WTC11 (cell line): ENCODE data around the gene TMEM18. TPM values are rescaled to one million over a fixed set of nuclear protein-coding genes. Genes with fewer than 3 reads are reported as not detected.

Source experiments
- ATAC-seq: fragments of 200-7000 bp; cut with Tn5 transposase; 2 replicates; pipeline ENCODE4 v1.10.0; 2021; ENCODE audit warnings: mild to moderate bottlenecking, moderate library complexity
- CTCF ChIA-PET: fragments of 300-600 bp; sonication (Branson Sonifier 250); formaldehyde crosslinking; loops from one replicate; lab custom pipeline; 2021; ENCODE audit warnings: antibody characterized with exemption; lab: Charles Lee
- POLR2A ChIA-PET: fragments of 350-600 bp; sonication (Branson Sonifier 250); formaldehyde crosslinking; loops from one replicate; lab custom pipeline; 2021; ENCODE audit warnings: antibody characterized with exemption; lab: Charles Lee
- DNase-seq: peaks from one replicate; pipeline ENCODE4 v3.0.0; 2021; ENCODE audit warnings: low spot score
- H3K27ac Mint-ChIP-seq: 2 replicates; pipeline ENCODE4 v1.8.0; 2021; ENCODE audit warnings: mixed read lengths
- H3K27me3 Mint-ChIP-seq: 2 replicates; pipeline ENCODE4 v1.8.0; 2021; ENCODE audit warnings: low read depth, mild to moderate bottlenecking, moderate library complexity, mixed read lengths
- H3K36me3 Mint-ChIP-seq: 2 replicates; pipeline ENCODE4 v1.8.0; 2021; ENCODE audit warnings: mixed read lengths
- H3K4me1 Mint-ChIP-seq: 2 replicates; pipeline ENCODE4 v1.8.0; 2022; ENCODE audit warnings: mixed read lengths
- H3K4me3 Mint-ChIP-seq: 2 replicates; pipeline ENCODE4 v1.8.0; 2021; ENCODE audit warnings: mild to moderate bottlenecking, moderate library complexity, mixed read lengths
- H3K9me3 Mint-ChIP-seq: 2 replicates; pipeline ENCODE4 v1.8.0; 2021; ENCODE audit warnings: mixed read lengths
- AR ChIP-seq: fragments of 250-450 bp; sonication (Bioruptor Pico); IDR thresholded peaks from 2 replicates; pipeline ENCODE4 v1.9.0; 2021; ENCODE audit warnings: mild to moderate bottlenecking
- CREB1 ChIP-seq: sonication (generic); formaldehyde crosslinking; IDR thresholded peaks from 2 replicates; pipeline ENCODE4 v1.8.0; 2023; ENCODE audit warnings: mild to moderate bottlenecking, missing genetic modification reagents
- GRHL2 ChIP-seq: fragments of 250-450 bp; sonication (Bioruptor Pico); IDR thresholded peaks from 2 replicates; pipeline ENCODE4 v1.8.0; 2022; ENCODE audit warnings: mild to moderate bottlenecking, moderate library complexity; ENCODE audit not compliant: insufficient replicate concordance, severe bottlenecking
- IRF1 ChIP-seq: sonication (generic); formaldehyde crosslinking; IDR thresholded peaks from 2 replicates; pipeline ENCODE4 v1.8.0; 2023; ENCODE audit warnings: missing genetic modification reagents
- NFE2L1 ChIP-seq: sonication (generic); formaldehyde crosslinking; IDR thresholded peaks from 2 replicates; pipeline ENCODE4 v1.8.1; 2023; ENCODE audit warnings: missing genetic modification reagents
- NR2C2 ChIP-seq: sonication (generic); formaldehyde crosslinking; IDR thresholded peaks from 2 replicates; pipeline ENCODE4 v1.8.0; 2022; ENCODE audit warnings: mild to moderate bottlenecking, missing genetic modification reagents
- SMAD3 ChIP-seq: sonication (generic); formaldehyde crosslinking; IDR thresholded peaks from 2 replicates; pipeline ENCODE4 v1.8.0; 2022; ENCODE audit warnings: missing genetic modification reagents, mild to moderate bottlenecking, borderline replicate concordance
- USF1 ChIP-seq: sonication (generic); formaldehyde crosslinking; IDR thresholded peaks from 2 replicates; pipeline ENCODE4 v1.8.0; 2022; ENCODE audit warnings: mild to moderate bottlenecking, missing genetic modification reagents
- ZNF138 ChIP-seq: sonication (generic); formaldehyde crosslinking; conservative IDR thresholded peaks from 2 replicates; pipeline ENCODE4 v1.8.1; 2022; ENCODE audit warnings: mild to moderate bottlenecking, moderate library complexity, missing genetic modification reagents
- ZNF232 ChIP-seq: sonication (generic); formaldehyde crosslinking; IDR thresholded peaks from 2 replicates; pipeline ENCODE4 v1.8.0; 2022; ENCODE audit warnings: mild to moderate bottlenecking, missing genetic modification reagents
- ZNF396 ChIP-seq: fragments of 250-450 bp; sonication (Bioruptor Pico); IDR thresholded peaks from 2 replicates; pipeline ENCODE4 v1.8.0; 2021; ENCODE audit warnings: mild to moderate bottlenecking, moderate library complexity, borderline replicate concordance
- ZNF425 ChIP-seq: fragments of 250-450 bp; sonication (Bioruptor Pico); conservative IDR thresholded peaks from 2 replicates; pipeline ENCODE4 v1.9.0; 2021; ENCODE audit warnings: mild to moderate bottlenecking
- total RNA-seq: library from RNA; stranded (reverse); gene quantifications from 3 replicates; pipeline ENCODE4 v1.2.3, GENCODE V29; 2021
- TF ChIP-seq, protein P1 (sequence below): fragments of 250-450 bp; sonication (Bioruptor Pico); IDR thresholded peaks from 2 replicates; pipeline ENCODE4 v1.9.0; 2021; ENCODE audit warnings: moderate library complexity, mild to moderate bottlenecking, inconsistent platforms, borderline replicate concordance
- TF ChIP-seq, protein P2 (sequence below): fragments of 200-600 bp; IDR thresholded peaks from 2 replicates; pipeline ENCODE4 v1.8.0; 2022; ENCODE audit warnings: antibody characterized with exemption
- TF ChIP-seq, protein P3 (sequence below): sonication (generic); formaldehyde crosslinking; IDR thresholded peaks from 2 replicates; pipeline ENCODE4 v1.8.1; 2022; ENCODE audit warnings: low read depth, missing genetic modification reagents, borderline replicate concordance

TMEM18 gene
- total RNA-seq, 1 experiment from 2014 or later = 24.0 TPM

GRCh38 chr2:641872-642815, 35.1 kb downstream of the TMEM18 start:
- Mint-ChIP-seq H3K36me3 (peaks cover 4% of the 10 kb centered on the region), H3K27me3 (peaks cover 17% of the 10 kb centered on the region), H3K4me3 (no peak overlapping the region), H3K9me3 (peaks cover 6% of the 10 kb centered on the region), H3K4me1 (peaks cover 9% of the 10 kb centered on the region), H3K27ac (no peak overlapping the region)
- ChIA-PET CTCF (no interaction called here), POLR2A (no interaction called here)
- DNase-seq (no peak), ATAC-seq (no peak)
- TF ChIP-seq IRF1 (CRISPR knock-in tag) (no peak), USF1 (CRISPR knock-in tag) (no peak), NFE2L1 (CRISPR knock-in tag) (no peak), NR2C2 (CRISPR knock-in tag) (no peak), ZNF138 (no peak), GRHL2 (no peak), SMAD3 (CRISPR knock-in tag) (no peak), ZNF425 (CRISPR knock-in tag) (no peak), AR (no peak), CREB1 (CRISPR knock-in tag) (no peak), ZNF396 (CRISPR knock-in tag) (no peak), ZNF232 (CRISPR knock-in tag) (no peak)
- TF ChIP-seq, protein P1, sequence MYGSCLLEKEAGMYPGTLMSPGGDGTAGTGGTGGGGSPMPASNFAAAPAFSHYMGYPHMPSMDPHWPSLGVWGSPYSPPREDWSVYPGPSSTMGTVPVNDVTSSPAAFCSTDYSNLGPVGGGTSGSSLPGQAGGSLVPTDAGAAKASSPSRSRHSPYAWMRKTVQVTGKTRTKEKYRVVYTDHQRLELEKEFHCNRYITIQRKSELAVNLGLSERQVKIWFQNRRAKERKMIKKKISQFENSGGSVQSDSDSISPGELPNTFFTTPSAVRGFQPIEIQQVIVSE (CRISPR knock-in tag) = no peak
- TF ChIP-seq, protein P2, sequence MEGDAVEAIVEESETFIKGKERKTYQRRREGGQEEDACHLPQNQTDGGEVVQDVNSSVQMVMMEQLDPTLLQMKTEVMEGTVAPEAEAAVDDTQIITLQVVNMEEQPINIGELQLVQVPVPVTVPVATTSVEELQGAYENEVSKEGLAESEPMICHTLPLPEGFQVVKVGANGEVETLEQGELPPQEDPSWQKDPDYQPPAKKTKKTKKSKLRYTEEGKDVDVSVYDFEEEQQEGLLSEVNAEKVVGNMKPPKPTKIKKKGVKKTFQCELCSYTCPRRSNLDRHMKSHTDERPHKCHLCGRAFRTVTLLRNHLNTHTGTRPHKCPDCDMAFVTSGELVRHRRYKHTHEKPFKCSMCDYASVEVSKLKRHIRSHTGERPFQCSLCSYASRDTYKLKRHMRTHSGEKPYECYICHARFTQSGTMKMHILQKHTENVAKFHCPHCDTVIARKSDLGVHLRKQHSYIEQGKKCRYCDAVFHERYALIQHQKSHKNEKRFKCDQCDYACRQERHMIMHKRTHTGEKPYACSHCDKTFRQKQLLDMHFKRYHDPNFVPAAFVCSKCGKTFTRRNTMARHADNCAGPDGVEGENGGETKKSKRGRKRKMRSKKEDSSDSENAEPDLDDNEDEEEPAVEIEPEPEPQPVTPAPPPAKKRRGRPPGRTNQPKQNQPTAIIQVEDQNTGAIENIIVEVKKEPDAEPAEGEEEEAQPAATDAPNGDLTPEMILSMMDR = no peak
- TF ChIP-seq, protein P3, sequence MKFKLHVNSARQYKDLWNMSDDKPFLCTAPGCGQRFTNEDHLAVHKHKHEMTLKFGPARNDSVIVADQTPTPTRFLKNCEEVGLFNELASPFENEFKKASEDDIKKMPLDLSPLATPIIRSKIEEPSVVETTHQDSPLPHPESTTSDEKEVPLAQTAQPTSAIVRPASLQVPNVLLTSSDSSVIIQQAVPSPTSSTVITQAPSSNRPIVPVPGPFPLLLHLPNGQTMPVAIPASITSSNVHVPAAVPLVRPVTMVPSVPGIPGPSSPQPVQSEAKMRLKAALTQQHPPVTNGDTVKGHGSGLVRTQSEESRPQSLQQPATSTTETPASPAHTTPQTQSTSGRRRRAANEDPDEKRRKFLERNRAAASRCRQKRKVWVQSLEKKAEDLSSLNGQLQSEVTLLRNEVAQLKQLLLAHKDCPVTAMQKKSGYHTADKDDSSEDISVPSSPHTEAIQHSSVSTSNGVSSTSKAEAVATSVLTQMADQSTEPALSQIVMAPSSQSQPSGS (CRISPR knock-in tag) = no peak
